ENCODE results near the gene SIT1. TPM values are rescaled to one million over a fixed set of nuclear protein-coding genes. Genes with fewer than 3 reads are reported as not detected.
A peak's percentile ranks its signal among the peaks of the same experiment; 100 is the strongest.
"Not testable (repeated sequence)": the region's sequence is repeated elsewhere in the genome, so short reads cannot be mapped to it uniquely, and the experiment has no call there.

Gene SIT1
- total RNA-seq, 1 donor from 2014 or later = 92.1 TPM

DNA sequence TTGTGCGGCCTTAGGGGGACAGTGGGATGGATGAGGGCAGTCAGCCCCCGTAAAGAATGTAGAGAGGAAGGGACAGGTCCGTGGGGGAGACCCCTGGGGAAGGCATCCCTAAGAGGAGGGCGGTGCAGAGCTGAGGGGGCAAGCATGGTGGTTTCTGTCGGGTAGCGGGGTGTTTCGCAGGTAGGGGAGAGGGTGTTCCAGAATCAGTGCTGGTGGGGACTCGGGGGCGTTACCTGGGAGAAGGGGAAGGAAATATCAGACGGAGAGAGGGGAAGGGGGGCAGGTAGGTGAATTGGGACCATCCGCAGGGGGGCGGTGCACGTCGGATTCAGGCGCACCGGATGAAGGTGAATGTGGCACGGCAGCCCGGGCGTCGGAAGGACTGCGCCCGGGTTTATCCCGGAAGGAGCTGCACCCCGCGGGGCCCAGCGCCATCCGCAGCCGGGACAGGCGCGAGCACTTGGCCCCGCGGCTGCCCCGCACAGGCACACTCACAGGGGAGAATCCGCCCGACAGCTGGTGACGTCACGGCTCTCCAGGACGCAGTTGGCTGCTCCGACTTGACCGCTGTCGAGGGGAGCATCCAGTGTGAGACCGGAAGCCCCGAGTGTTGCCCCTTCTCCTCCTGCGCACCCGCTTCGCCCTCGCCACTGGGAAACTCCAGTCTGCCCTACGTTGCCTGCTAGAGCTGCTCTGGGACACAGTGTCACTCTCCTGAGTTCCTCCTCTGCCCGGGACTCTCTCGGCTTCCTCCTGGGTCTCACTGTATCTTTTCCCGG, 33.9 kb downstream of the SIT1 start:
- no peaks in the 10 kb centered on the region for H3K9me3 Mint-ChIP-seq
- H3K36me3 Mint-ChIP-seq (ENCODE audit: low read depth) = peaks cover 9% of the 10 kb centered on the region
- intact Hi-C loops (cut with micrococcal nuclease) = no loop called here
- peak overlapping the region; percentile 80 for H3K4me3 Mint-ChIP-seq (ENCODE audit: low read depth)
- DNase-seq (ENCODE audit: low spot score) = peak; percentile 54
- peaks cover 60% of the 10 kb centered on the region for H3K4me1 Mint-ChIP-seq (ENCODE audit: low read depth)
- no peaks in the 10 kb centered on the region for H3K27me3 Mint-ChIP-seq (ENCODE audit: low read depth)
- peak overlapping the region; percentile 95 for H3K27ac Mint-ChIP-seq

GRCh38 chr9:35615981-35616680, 34.6 kb downstream of the SIT1 start:
- no peaks in the 10 kb centered on the region for H3K27me3 Mint-ChIP-seq (ENCODE audit: low read depth)
- peak overlapping the region; percentile 80 for H3K4me3 Mint-ChIP-seq (ENCODE audit: low read depth)
- intact Hi-C loops (cut with micrococcal nuclease) = no loop called here
- no peak for DNase-seq (ENCODE audit: low spot score)
- peaks cover 14% of the 10 kb centered on the region for H3K36me3 Mint-ChIP-seq (ENCODE audit: low read depth)
- H3K27ac Mint-ChIP-seq = peak overlapping the region; percentile 69
- no peaks in the 10 kb centered on the region for H3K9me3 Mint-ChIP-seq
- H3K4me1 Mint-ChIP-seq (ENCODE audit: low read depth) = peaks cover 58% of the 10 kb centered on the region

- Mint-ChIP-seq H3K4me1 (ENCODE audit: low read depth) (peaks cover 31% of the 10 kb centered on the region), H3K36me3 (ENCODE audit: low read depth) (peaks cover 30% of the 10 kb centered on the region), H3K27ac (no peak overlapping the region), H3K27me3 (ENCODE audit: low read depth) (no peaks in the 10 kb centered on the region), H3K9me3 (no peaks in the 10 kb centered on the region), H3K4me3 (ENCODE audit: low read depth) (no peak overlapping the region)
- DNase-seq (ENCODE audit: low spot score) = no peak
- intact Hi-C loops (cut with micrococcal nuclease) = no loop called here
These were observed 37.9 kb downstream of the SIT1 start for GRCh38 chr9:35612843-35613242.

DNA sequence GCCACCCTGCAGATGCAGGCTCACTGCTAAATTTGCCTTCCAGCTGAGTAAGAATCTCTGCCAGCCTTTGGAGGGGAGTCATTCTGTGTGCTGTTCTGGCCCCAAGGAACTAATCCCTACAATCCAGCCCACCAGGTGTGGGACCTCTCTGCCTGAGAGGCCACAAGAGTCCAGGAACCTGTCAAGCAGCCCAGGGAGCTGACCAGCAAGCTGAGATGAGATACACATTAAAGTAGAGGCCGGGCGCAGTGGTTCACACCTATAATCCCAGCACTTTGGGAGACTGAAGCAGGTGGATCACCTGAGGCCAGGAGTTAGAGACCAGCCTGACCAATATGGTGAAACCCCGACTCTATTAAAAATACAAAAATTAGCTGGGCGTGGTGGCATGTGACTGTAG, 38.7 kb downstream of the SIT1 start:
- H3K27me3 Mint-ChIP-seq (ENCODE audit: low read depth); H3K27ac Mint-ChIP-seq; DNase-seq (ENCODE audit: low spot score); H3K9me3 Mint-ChIP-seq; intact Hi-C loops (cut with micrococcal nuclease); H3K4me3 Mint-ChIP-seq (ENCODE audit: low read depth): not testable (repeated sequence)
- H3K4me1 Mint-ChIP-seq (ENCODE audit: low read depth) = peaks cover 28% of the 10 kb centered on the region
- peaks cover 37% of the 10 kb centered on the region for H3K36me3 Mint-ChIP-seq (ENCODE audit: low read depth)

DNA sequence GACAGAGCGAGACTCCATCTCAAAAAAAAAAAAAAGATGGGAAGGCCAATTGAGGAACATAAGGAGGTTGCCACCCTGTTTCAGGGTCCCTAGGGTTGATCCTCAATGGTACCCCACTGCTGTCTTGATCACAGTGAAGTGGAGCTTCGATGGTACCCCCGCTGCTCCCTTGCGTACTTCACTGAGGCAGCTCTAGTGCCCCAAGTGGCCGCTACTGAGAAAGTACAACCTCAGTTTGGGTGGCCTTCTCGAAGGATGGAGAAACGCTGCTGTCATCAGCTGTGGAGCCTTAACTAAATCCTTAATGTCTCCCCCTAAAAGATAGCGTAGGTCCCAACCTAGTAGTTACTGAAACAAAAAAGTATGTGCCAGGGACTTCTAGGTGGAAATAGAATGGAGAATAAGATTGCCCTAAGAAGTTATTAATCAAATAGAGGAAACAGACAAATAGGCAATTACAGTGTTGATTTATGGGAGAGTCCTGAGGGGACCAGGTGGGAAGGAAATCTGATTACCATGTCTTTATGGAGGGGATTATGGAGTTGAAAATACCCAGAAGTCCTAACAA, 39.4 kb downstream of the SIT1 start:
- H3K27ac Mint-ChIP-seq = no peak overlapping the region
- H3K27me3 Mint-ChIP-seq (ENCODE audit: low read depth) = no peaks in the 10 kb centered on the region
- peak; percentile 33 for DNase-seq (ENCODE audit: low spot score)
- peaks cover 41% of the 10 kb centered on the region for H3K36me3 Mint-ChIP-seq (ENCODE audit: low read depth)
- intact Hi-C loops (cut with micrococcal nuclease) = no loop called here
- H3K9me3 Mint-ChIP-seq = no peaks in the 10 kb centered on the region
- no peak overlapping the region for H3K4me3 Mint-ChIP-seq (ENCODE audit: low read depth)
- H3K4me1 Mint-ChIP-seq (ENCODE audit: low read depth) = peaks cover 29% of the 10 kb centered on the region

GRCh38 chr9:35609820-35610163, 40.9 kb downstream of the SIT1 start:
- DNase-seq (ENCODE audit: low spot score) = no peak
- H3K36me3 Mint-ChIP-seq (ENCODE audit: low read depth) = peaks cover 44% of the 10 kb centered on the region
- H3K4me1 Mint-ChIP-seq (ENCODE audit: low read depth) = peaks cover 23% of the 10 kb centered on the region
- no peak overlapping the region for H3K27ac Mint-ChIP-seq
- H3K4me3 Mint-ChIP-seq (ENCODE audit: low read depth) = no peak overlapping the region
- no peaks in the 10 kb centered on the region for H3K9me3 Mint-ChIP-seq
- no peaks in the 10 kb centered on the region for H3K27me3 Mint-ChIP-seq (ENCODE audit: low read depth)
- intact Hi-C loops (cut with micrococcal nuclease) = loop anchor here (10.0 kb wide), 1 partner anchor 205 kb away; the partner anchor contains the start of genes HINT2 and SPAG8

GRCh38 chr9:35609001-35609819, 41.5 kb downstream of the SIT1 start:
- DNase-seq (ENCODE audit: low spot score) = no peak
- Mint-ChIP-seq H3K27ac (no peak overlapping the region), H3K4me3 (ENCODE audit: low read depth) (no peak overlapping the region), H3K36me3 (ENCODE audit: low read depth) (peaks cover 38% of the 10 kb centered on the region), H3K9me3 (no peaks in the 10 kb centered on the region), H3K4me1 (ENCODE audit: low read depth) (peaks cover 25% of the 10 kb centered on the region), H3K27me3 (ENCODE audit: low read depth) (no peaks in the 10 kb centered on the region)
- intact Hi-C loops (cut with micrococcal nuclease) = loop anchor here (10.0 kb wide), 1 partner anchor 206 kb away; the partner anchor contains the start of genes HINT2 and SPAG8

GRCh38 chr9:35608221-35608620, 42.5 kb downstream of the SIT1 start:
- intact Hi-C loops (cut with micrococcal nuclease) = loop anchor here (10.0 kb wide), 1 partner anchor 207 kb away; the partner anchor contains the start of genes HINT2 and SPAG8
- Mint-ChIP-seq H3K4me1 (ENCODE audit: low read depth) (peaks cover 32% of the 10 kb centered on the region), H3K9me3 (no peaks in the 10 kb centered on the region), H3K27ac (no peak overlapping the region), H3K27me3 (ENCODE audit: low read depth) (no peaks in the 10 kb centered on the region), H3K4me3 (ENCODE audit: low read depth) (no peak overlapping the region), H3K36me3 (ENCODE audit: low read depth) (peaks cover 36% of the 10 kb centered on the region)
- DNase-seq (ENCODE audit: low spot score) = no peak

- intact Hi-C loops (cut with micrococcal nuclease) = loop anchor here (10.0 kb wide), 1 partner anchor 208 kb away; the partner anchor contains the start of genes HINT2 and SPAG8
- Mint-ChIP-seq H3K4me3 (ENCODE audit: low read depth) (peak overlapping the region; percentile 37), H3K4me1 (ENCODE audit: low read depth) (peaks cover 37% of the 10 kb centered on the region), H3K27me3 (ENCODE audit: low read depth) (no peaks in the 10 kb centered on the region), H3K27ac (no peak overlapping the region), H3K36me3 (ENCODE audit: low read depth) (peaks cover 36% of the 10 kb centered on the region), H3K9me3 (no peaks in the 10 kb centered on the region)
- no peak for DNase-seq (ENCODE audit: low spot score)
These were observed 44.0 kb downstream of the SIT1 start for GRCh38 chr9:35606726-35607125.

DNA sequence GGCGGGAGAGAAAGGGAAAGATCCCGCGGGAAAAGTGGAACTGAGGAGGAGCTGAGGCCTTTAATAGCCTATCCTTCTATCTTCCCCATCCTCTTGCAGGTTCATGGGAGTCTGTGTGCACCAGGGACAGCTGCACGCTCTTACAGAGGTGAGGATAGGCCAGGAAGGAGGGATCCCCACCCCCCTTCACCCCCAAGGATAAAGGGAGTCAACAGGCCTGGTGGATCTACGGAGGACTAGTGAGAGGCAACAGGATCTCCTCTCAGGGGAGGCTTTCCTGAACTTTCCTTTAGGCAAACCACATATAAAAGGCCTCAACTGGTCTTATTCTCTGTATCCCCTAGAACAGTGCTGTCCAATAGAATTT, 44.6 kb downstream of the SIT1 start:
- no peak for DNase-seq (ENCODE audit: low spot score)
- intact Hi-C loops (cut with micrococcal nuclease) = loop anchor here (10.0 kb wide), 1 partner anchor 209 kb away; the partner anchor contains the start of genes HINT2 and SPAG8
- Mint-ChIP-seq H3K27me3 (ENCODE audit: low read depth) (no peaks in the 10 kb centered on the region), H3K27ac (peak overlapping the region; percentile 12), H3K4me3 (ENCODE audit: low read depth) (peak overlapping the region; percentile 79), H3K4me1 (ENCODE audit: low read depth) (peaks cover 32% of the 10 kb centered on the region), H3K36me3 (ENCODE audit: low read depth) (peaks cover 30% of the 10 kb centered on the region), H3K9me3 (no peaks in the 10 kb centered on the region)

GRCh38 chr9:35605351-35606137, 45.2 kb downstream of the SIT1 start:
- H3K36me3 Mint-ChIP-seq (ENCODE audit: low read depth) = peaks cover 26% of the 10 kb centered on the region
- peak overlapping the region; percentile 12 for H3K27ac Mint-ChIP-seq
- no peaks in the 10 kb centered on the region for H3K27me3 Mint-ChIP-seq (ENCODE audit: low read depth)
- intact Hi-C loops (cut with micrococcal nuclease) = loop anchor here (2.0 to 10.0 kb wide), 4 partner anchors 85 to 209 kb away; partner anchors contain the start of genes GBA2, HINT2, RGP1 and SPAG8
- peaks cover 32% of the 10 kb centered on the region for H3K4me1 Mint-ChIP-seq (ENCODE audit: low read depth)
- peak; percentile 38 for DNase-seq (ENCODE audit: low spot score)
- H3K9me3 Mint-ChIP-seq = no peaks in the 10 kb centered on the region
- H3K4me3 Mint-ChIP-seq (ENCODE audit: low read depth) = peak overlapping the region; percentile 79

Data from activated T-helper 2 cell treated with anti-CD3 and anti-CD28 coated beads, Interferon-gamma antibody, Interleukin-2, Interleukin-4, amounts not matched to agents 10 μg/mL and 5 μg/mL and 100 μg/mL, durations not matched to agents 14 hours and 24 hours and 36 hours (primary cell).